OCI-LY3 (cell line): ENCODE measurements around the gene DSG1.

ENCODE experiments used
- CTCF ChIP-seq: fragments of 200-600, 300-600 bp; sonication (generic); IDR thresholded peaks from 2 replicates; pipeline ENCODE4 v1.5.1; 2014; ENCODE audit warnings: antibody characterized with exemption, low read length, low read depth
- EZH2phosphoT487 ChIP-seq: fragments of 200-600 bp; shearing (Covaris generic); IDR thresholded peaks from 2 replicates; pipeline ENCODE4 v1.6.1; 2018; ENCODE audit warnings: antibody characterized with exemption, mixed run types, low read depth

GRCh38 chr18:31274931-31275330 lies 43.0 kb upstream of the DSG1 start:
- TF ChIP-seq CTCF (no peak), EZH2phosphoT487 (no peak)
